DOHH2 (cell line): Measurements from ENCODE around the gene OR56A4.

Source experiments
- EZH2phosphoT487 ChIP-seq: fragments of 200-600 bp; sonication (generic); IDR thresholded peaks from 2 replicates; pipeline ENCODE4 v1.6.1; 2017; ENCODE audit warnings: borderline replicate concordance, mild to moderate bottlenecking, antibody characterized with exemption, low read length, moderate library complexity, mixed read lengths
- TF ChIP-seq, protein P1 (sequence below): fragments of 200-600 bp; sonication (generic); IDR thresholded peaks from one replicate; pipeline ENCODE4 v1.5.1; 2014; ENCODE audit warnings: antibody characterized with exemption, mild to moderate bottlenecking, low read depth, low read length; ENCODE audit not compliant: poor library complexity, severe bottlenecking

DNA sequence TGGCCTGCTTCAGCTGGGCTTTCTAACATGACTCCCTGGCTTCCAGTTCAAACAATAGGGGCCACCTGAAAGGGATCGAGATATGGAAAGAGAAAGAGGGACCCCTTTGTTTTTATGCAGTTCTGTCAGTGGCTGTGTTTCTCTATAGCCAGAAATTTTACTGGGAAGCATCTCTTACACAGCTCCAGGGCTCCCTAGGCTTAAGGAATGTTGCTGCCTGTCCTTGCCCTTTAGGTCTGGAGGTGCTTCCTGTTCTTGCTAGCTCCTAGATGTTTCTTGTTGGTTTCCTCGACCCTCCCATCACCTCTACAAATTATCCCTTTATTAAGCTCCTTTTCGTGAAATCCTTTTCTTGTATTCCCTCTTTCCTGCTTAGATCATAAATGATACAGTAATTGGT, 45.6 kb upstream of the OR56A4 start:
- TF ChIP-seq EZH2phosphoT487 = no peak
- TF ChIP-seq, protein P1, sequence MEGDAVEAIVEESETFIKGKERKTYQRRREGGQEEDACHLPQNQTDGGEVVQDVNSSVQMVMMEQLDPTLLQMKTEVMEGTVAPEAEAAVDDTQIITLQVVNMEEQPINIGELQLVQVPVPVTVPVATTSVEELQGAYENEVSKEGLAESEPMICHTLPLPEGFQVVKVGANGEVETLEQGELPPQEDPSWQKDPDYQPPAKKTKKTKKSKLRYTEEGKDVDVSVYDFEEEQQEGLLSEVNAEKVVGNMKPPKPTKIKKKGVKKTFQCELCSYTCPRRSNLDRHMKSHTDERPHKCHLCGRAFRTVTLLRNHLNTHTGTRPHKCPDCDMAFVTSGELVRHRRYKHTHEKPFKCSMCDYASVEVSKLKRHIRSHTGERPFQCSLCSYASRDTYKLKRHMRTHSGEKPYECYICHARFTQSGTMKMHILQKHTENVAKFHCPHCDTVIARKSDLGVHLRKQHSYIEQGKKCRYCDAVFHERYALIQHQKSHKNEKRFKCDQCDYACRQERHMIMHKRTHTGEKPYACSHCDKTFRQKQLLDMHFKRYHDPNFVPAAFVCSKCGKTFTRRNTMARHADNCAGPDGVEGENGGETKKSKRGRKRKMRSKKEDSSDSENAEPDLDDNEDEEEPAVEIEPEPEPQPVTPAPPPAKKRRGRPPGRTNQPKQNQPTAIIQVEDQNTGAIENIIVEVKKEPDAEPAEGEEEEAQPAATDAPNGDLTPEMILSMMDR = no peak
